K562 (cell line): Measurements from ENCODE around the gene JMY. TPM values are rescaled to one million over a fixed set of nuclear protein-coding genes. Genes with fewer than 3 reads are reported as not detected.

Source experiments
- ATAC-seq: fragments of 200-7000 bp; cut with Tn5 transposase; 3 replicates; pipeline ENCODE4 v1.9.1; 2020; ENCODE audit warnings: moderate library complexity
- BruUV-seq: library from RNA; stranded (reverse); fragments of 400-500 nt; replicated peaks from 2 replicates; lab custom pipeline; 2021; lab: Mats Ljungman, UMichigan
- CTCF ChIA-PET: fragments of 300-600 bp; formaldehyde crosslinking; extraction: SDS; loops from one replicate; lab custom pipeline; 2021; ENCODE audit warnings: low intra/inter-chr PET ratio; lab: Yijun Ruan, JAX
- POLR2A ChIA-PET: fragments of 300-600, 350-650 bp; sonication (Branson Sonifier 250); formaldehyde crosslinking; extraction: SDS; loops from one replicate; lab custom pipeline; 2021; ENCODE audit warnings: antibody characterized with exemption, inconsistent platforms; lab: Yijun Ruan, JAX
- DNase-seq, 4 experiments: peaks; one replicate each; pipeline versions ENCODE4 v3.0.0 to v3.0.0-alpha.2; 2011 to 2018; ENCODE audit warnings: low spot score in 3 of 4, mixed read lengths in 3 of 4; ENCODE audit errors: extremely low read depth in 1 of 4
- FAIRE-seq: peaks from 2 replicates; lab custom pipeline; 2011; peaks lifted over from hg19 to GRCh38; lab: Jason Lieb, UNC
- H2AFZ ChIP-seq: 2 replicates; pipeline ENCODE4 v1.6.0; 2011; ENCODE audit warnings: low read depth, low read length, control low read depth, inconsistent platforms
- H3K27ac ChIP-seq: fragments of 200-600 bp; 3 replicates; pipeline ENCODE4 v1.8.0; 2011; ENCODE audit warnings: low read depth, mild to moderate bottlenecking, control low read depth, inconsistent platforms, low read length, moderate library complexity, mixed read lengths; ENCODE audit errors: extremely low read depth
- H3K27me3 ChIP-seq, 2 experiments: fragments of 300-600 bp in 1 of 2; 2 replicates in 1 of 2; 3 replicates in 1 of 2; pipeline versions ENCODE4 v1.6.0 to v1.8.0; 2011; ENCODE audit warnings: inconsistent platforms in 2 of 2, low read length in 2 of 2, mild to moderate bottlenecking in 1 of 2, mixed read lengths in 1 of 2, moderate library complexity in 1 of 2; ENCODE audit not compliant: control insufficient read depth in 2 of 2, insufficient read depth in 2 of 2
- H3K36me3 ChIP-seq: fragments of 300-600 bp; 3 replicates; pipeline ENCODE4 v1.8.0; 2011; ENCODE audit warnings: mild to moderate bottlenecking, low read length, inconsistent platforms; ENCODE audit not compliant: control insufficient read depth, insufficient read depth
- H3K4me1 ChIP-seq, 2 experiments: fragments of 200-600 bp in 1 of 2; replicated peaks in 1 of 2; 2 replicates in 1 of 2; 3 replicates in 1 of 2; pipeline versions ENCODE4 v1.5.1 to v1.8.0; 2011; ENCODE audit warnings: inconsistent platforms in 2 of 2, low read length in 2 of 2, mild to moderate bottlenecking in 1 of 2, mixed read lengths in 1 of 2, moderate library complexity in 1 of 2; ENCODE audit not compliant: control insufficient read depth in 2 of 2, insufficient read depth in 2 of 2
- H3K4me2 ChIP-seq: 2 replicates; pipeline ENCODE4 v1.6.1; 2011; ENCODE audit warnings: low read length, control low read depth, inconsistent platforms, mixed read lengths; ENCODE audit not compliant: insufficient read depth
- H3K4me3 ChIP-seq: fragments of 200-600 bp; sonication (generic), shearing (Covaris generic); 2 replicates; pipeline ENCODE4 v1.5.1; 2016; ENCODE audit warnings: control low read depth, inconsistent platforms
- H3K79me2 ChIP-seq: fragments of 200-600 bp; 3 replicates; pipeline ENCODE4 v1.8.0; 2011; ENCODE audit warnings: low read length, inconsistent platforms; ENCODE audit not compliant: control insufficient read depth, insufficient read depth
- H3K9ac ChIP-seq, 2 experiments: 2 replicates each; pipeline versions ENCODE4 v1.6.0 to v1.6.1; 2011; ENCODE audit warnings: low read depth in 2 of 2, low read length in 2 of 2, control low read depth in 1 of 2, inconsistent platforms in 1 of 2, mild to moderate bottlenecking in 1 of 2, mixed read lengths in 1 of 2; ENCODE audit not compliant: insufficient read depth in 1 of 2
- H3K9me1 ChIP-seq: one replicate; pipeline ENCODE4 v1.6.0; 2011; ENCODE audit warnings: inconsistent platforms, mild to moderate bottlenecking, low read length, moderate library complexity; ENCODE audit not compliant: control insufficient read depth, insufficient read depth
- H3K9me3 ChIP-seq: replicated peaks from 2 replicates; pipeline ENCODE4 v1.5.1; 2011; ENCODE audit warnings: low read depth, low read length, inconsistent platforms; ENCODE audit not compliant: control insufficient read depth, insufficient read depth
- H4K20me1 ChIP-seq: replicated peaks from 2 replicates; pipeline ENCODE4 v1.6.1; 2011; ENCODE audit warnings: low read length, inconsistent platforms, mixed read lengths; ENCODE audit not compliant: control insufficient read depth, insufficient read depth
- FOXJ2 ChIP-seq: fragments of 200-800 bp; sonication (Bioruptor generic); IDR thresholded peaks from 2 replicates; pipeline ENCODE4 v1.6.1; 2016; ENCODE audit warnings: missing genetic modification characterization, missing compliant biosample characterization
- FOXP1 ChIP-seq: sonication (generic); formaldehyde crosslinking; IDR thresholded peaks from 2 replicates; pipeline ENCODE4 v1.8.0; 2022; ENCODE audit warnings: mild to moderate bottlenecking, missing genetic modification reagents
- KAT2B ChIP-seq: IDR thresholded peaks from one replicate; pipeline ENCODE4 v1.6.1; 2012; ENCODE audit warnings: low read depth, mild to moderate bottlenecking, control low read depth, inconsistent platforms, low read length, moderate library complexity
- KDM4B ChIP-seq, 2 experiments: fragments of 450-650 bp in 1 of 2; sonication (generic) in 1 of 2; IDR thresholded peaks; 2 replicates each; pipeline ENCODE4 v1.6.1; 2016 to 2017; ENCODE audit warnings: borderline replicate concordance in 2 of 2, antibody characterized with exemption in 1 of 2, low read depth in 1 of 2, mild to moderate bottlenecking in 1 of 2
- NCOA6 ChIP-seq: fragments of 450-650 bp; IDR thresholded peaks from 2 replicates; pipeline ENCODE4 v1.6.1; 2017; ENCODE audit warnings: mild to moderate bottlenecking
- NRF1 ChIP-seq, 2 experiments: fragments of 450-650 bp; IDR thresholded peaks in 1 of 2; conservative IDR thresholded peaks in 1 of 2; 2 replicates each; pipeline ENCODE4 v1.6.1; 2014; ENCODE audit warnings: mild to moderate bottlenecking in 2 of 2
- ZBTB7A ChIP-seq: IDR thresholded peaks from 2 replicates; pipeline ENCODE4 v1.6.1; 2011; ENCODE audit warnings: low read depth, mild to moderate bottlenecking, low read length, moderate library complexity, borderline replicate concordance; ENCODE audit not compliant: control insufficient read depth
- ZNF436 ChIP-seq: fragments of 250-450, 450-650 bp; sonication (Bioruptor Pico); formaldehyde crosslinking; IDR thresholded peaks from 2 replicates; pipeline ENCODE4 v1.7.0; 2020; ENCODE audit warnings: mild to moderate bottlenecking
- ZNF707 ChIP-seq: fragments of 250-450 bp; sonication (Bioruptor Pico); conservative IDR thresholded peaks from 2 replicates; pipeline ENCODE4 v1.8.0; 2022; ENCODE audit warnings: inconsistent platforms, mild to moderate bottlenecking, moderate library complexity
- WGBS: fragments of 100-300 bp; shearing (Covaris generic); methylation state at CpG from one replicate; pipeline ENCODE4 v1.1.6; 2016; ENCODE audit warnings: low coverage, mixed read lengths; ENCODE audit not compliant: insufficient coverage; ENCODE audit errors: missing lambda C conversion rate; 5-methylcytosine and 5-hydroxymethylcytosine counted together
- in situ Hi-C: fragments of 300-500 bp; cut with MboI; formaldehyde crosslinking; loops from 4 replicates; pipeline ENCODE4 v1.15.0; 2018; ENCODE audit warnings: inconsistent platforms, mixed read lengths
- intact Hi-C: fragments of 100-400 bp; cut with micrococcal nuclease; formaldehyde crosslinking; loops from 2 replicates; pipeline ENCODE4 v1.14.2; 2022
- polyA plus RNA-seq, 8 experiments: library from polyadenylated mRNA; depleted of rRNA in 4 of 8; stranded (reverse) in 5 of 8; unstranded in 3 of 8; fragments of >200 nt; fragmentation: Nextera tagmentation in 2 of 8; fragmentation: Illumina TruSeq in 1 of 8; extraction: Ambion mirVana in 2 of 8; extraction: Trizol in 1 of 8; gene quantifications; 2 replicates each; pipeline versions ENCODE4 v1.2.1 to v1.2.3, GENCODE V29; 2011 to 2014; ENCODE audit warnings: inconsistent platforms in 1 of 8, missing spikeins in 1 of 8
- total RNA-seq, 7 experiments: library from RNA; depleted of rRNA in 6 of 7; stranded (reverse); fragments of >200 nt in 6 of 7; fragmentation: Illumina TruSeq in 2 of 7; extraction: Trizol in 2 of 7; gene quantifications; 2 replicates each; pipeline versions ENCODE4 v1.2.1 to v1.2.3, GENCODE V29; 2011 to 2021; ENCODE audit warnings: low replicate concordance in 1 of 7
- TF ChIP-seq, protein P1 (sequence below): fragments of 450-650 bp; IDR thresholded peaks from 2 replicates; pipeline ENCODE4 v1.6.1; 2018; ENCODE audit not compliant: partially characterized antibody
- TF ChIP-seq, protein P2 (sequence below), 3 experiments: fragments of 200-800 bp in 1 of 3; fragments of 250-450 bp in 1 of 3; fragments of 450-650 bp in 1 of 3; sonication (Bioruptor Pico) in 1 of 3; sonication (Bioruptor generic) in 1 of 3; formaldehyde crosslinking in 1 of 3; IDR thresholded peaks; 2 replicates each; pipeline versions ENCODE4 v1.6.1 to v1.8.0; 2016 to 2022; ENCODE audit warnings: mild to moderate bottlenecking in 2 of 3, missing genetic modification characterization in 2 of 3, missing compliant biosample characterization in 1 of 3, moderate library complexity in 1 of 3

The JMY gene
- total and polyA plus RNA-seq, 9 of the 15 experiments (the other 6 are each of a cell fraction or from before 2014, with no cell fraction given) = 1.1 to 5.5 (median 3.7) TPM

DNA sequence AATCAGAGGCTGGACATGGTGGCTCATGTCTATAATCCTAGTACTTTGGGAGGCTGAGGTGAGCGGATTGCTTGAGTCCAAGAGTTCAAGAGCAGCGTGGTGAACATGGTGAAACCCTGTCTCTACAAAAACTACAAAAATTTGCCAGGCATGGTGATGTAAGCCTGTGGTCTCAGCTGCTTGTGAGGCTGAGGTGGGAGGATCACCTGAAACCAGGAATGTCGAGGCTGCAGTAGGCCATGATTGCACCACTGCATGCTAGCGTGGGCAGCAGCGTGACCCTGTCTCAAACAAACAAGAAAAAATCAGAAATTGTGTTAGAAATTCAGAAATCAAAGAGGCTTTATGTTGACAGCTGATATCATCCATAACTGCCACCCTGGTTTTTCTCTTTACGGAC lies 21.4 kb downstream of the JMY start:
- H3K79me2 ChIP-seq = peaks cover 8% of the 10 kb centered on the region
- TF ChIP-seq ZNF436 (CRISPR knock-in tag) (no peak), ZBTB7A (no peak), KDM4B (IDR thresholded peaks at IDR 0.05; ENCODE audit: borderline replicate concordance in 2 of 2, low read depth in 1 of 2) (no peak), FOXP1 (CRISPR knock-in tag) (no peak), NCOA6 (no peak), FOXJ2 (tag) (no peak), ZNF707 (no peak), NRF1 (conservative IDR thresholded peaks at IDR 0.05 in 1 of 2, IDR thresholded peaks at IDR 0.05 in 1 of 2) (no peak), KAT2B (no peak)
- TF ChIP-seq, protein P1, sequence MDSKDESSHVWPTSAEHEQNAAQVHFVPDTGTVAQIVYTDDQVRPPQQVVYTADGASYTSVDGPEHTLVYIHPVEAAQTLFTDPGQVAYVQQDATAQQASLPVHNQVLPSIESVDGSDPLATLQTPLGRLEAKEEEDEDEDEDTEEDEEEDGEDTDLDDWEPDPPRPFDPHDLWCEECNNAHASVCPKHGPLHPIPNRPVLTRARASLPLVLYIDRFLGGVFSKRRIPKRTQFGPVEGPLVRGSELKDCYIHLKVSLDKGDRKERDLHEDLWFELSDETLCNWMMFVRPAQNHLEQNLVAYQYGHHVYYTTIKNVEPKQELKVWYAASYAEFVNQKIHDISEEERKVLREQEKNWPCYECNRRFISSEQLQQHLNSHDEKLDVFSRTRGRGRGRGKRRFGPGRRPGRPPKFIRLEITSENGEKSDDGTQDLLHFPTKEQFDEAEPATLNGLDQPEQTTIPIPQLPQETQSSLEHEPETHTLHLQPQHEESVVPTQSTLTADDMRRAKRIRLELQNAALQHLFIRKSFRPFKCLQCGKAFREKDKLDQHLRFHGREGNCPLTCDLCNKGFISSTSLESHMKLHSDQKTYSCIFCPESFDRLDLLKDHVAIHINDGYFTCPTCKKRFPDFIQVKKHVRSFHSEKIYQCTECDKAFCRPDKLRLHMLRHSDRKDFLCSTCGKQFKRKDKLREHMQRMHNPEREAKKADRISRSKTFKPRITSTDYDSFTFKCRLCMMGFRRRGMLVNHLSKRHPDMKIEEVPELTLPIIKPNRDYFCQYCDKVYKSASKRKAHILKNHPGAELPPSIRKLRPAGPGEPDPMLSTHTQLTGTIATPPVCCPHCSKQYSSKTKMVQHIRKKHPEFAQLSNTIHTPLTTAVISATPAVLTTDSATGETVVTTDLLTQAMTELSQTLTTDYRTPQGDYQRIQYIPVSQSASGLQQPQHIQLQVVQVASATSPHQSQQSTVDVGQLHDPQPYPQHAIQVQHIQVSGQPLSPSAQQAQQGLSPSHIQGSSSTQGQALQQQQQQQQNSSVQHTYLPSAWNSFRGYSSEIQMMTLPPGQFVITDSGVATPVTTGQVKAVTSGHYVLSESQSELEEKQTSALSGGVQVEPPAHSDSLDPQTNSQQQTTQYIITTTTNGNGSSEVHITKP = no peak
- TF ChIP-seq, protein P2, sequence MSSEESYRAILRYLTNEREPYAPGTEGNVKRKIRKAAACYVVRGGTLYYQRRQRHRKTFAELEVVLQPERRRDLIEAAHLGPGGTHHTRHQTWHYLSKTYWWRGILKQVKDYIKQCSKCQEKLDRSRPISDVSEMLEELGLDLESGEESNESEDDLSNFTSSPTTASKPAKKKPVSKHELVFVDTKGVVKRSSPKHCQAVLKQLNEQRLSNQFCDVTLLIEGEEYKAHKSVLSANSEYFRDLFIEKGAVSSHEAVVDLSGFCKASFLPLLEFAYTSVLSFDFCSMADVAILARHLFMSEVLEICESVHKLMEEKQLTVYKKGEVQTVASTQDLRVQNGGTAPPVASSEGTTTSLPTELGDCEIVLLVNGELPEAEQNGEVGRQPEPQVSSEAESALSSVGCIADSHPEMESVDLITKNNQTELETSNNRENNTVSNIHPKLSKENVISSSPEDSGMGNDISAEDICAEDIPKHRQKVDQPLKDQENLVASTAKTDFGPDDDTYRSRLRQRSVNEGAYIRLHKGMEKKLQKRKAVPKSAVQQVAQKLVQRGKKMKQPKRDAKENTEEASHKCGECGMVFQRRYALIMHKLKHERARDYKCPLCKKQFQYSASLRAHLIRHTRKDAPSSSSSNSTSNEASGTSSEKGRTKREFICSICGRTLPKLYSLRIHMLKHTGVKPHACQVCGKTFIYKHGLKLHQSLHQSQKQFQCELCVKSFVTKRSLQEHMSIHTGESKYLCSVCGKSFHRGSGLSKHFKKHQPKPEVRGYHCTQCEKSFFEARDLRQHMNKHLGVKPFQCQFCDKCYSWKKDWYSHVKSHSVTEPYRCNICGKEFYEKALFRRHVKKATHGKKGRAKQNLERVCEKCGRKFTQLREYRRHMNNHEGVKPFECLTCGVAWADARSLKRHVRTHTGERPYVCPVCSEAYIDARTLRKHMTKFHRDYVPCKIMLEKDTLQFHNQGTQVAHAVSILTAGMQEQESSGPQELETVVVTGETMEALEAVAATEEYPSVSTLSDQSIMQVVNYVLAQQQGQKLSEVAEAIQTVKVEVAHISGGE (CRISPR knock-in tag; IDR thresholded peaks at IDR 0.05) = no peak

More for the DNA sequence above, 21.4 kb downstream of the JMY start:
- H3K4me3 ChIP-seq = no peak overlapping the region
- H3K9me3 ChIP-seq = no peaks in the 10 kb centered on the region
- 75% methylated on average over 6 of the region's 6 CpGs for WGBS
- CTCF ChIA-PET = no interaction called here
- in situ Hi-C loops (no loop called here), intact Hi-C loops (loop anchor here (2.0 kb wide), 1 partner anchor 207 kb away; no protein-coding TSS in a partner anchor)
- H3K4me2 ChIP-seq = no peak overlapping the region
- no peak overlapping the region for H3K27ac ChIP-seq
- ATAC-seq = no peak
- POLR2A ChIA-PET = interaction anchor here (0.9 kb wide), 1 partner anchor 11 kb away, joined by 3 read pairs; no protein-coding TSS in a partner anchor
- no TSS peak for BruUV-seq
- no peaks in the 10 kb centered on the region for H3K27me3 ChIP-seq
- no peak for DNase-seq
- peak; percentile 44 for FAIRE-seq
- H3K36me3 ChIP-seq = no peaks in the 10 kb centered on the region
- peaks cover 6 to 10% of the 10 kb centered on the region in 2 experiments; a peak in 3 of 5 replicates for H3K4me1 ChIP-seq
- H3K9ac ChIP-seq = no peak overlapping the region
- no peaks in the 10 kb centered on the region for H3K9me1 ChIP-seq
- H2AFZ ChIP-seq = no peak overlapping the region
- peaks cover 14% of the 10 kb centered on the region; the same call in 1 of the 2 replicates for H4K20me1 ChIP-seq
